ENCODE measurements around the gene NPTN. TPM values are rescaled to one million over a fixed set of nuclear protein-coding genes. Genes with fewer than 3 reads are reported as not detected.
A peak's percentile ranks its signal among the peaks of the same experiment; 100 is the strongest.

NPTN gene
- total and polyA plus RNA-seq, 2 of the 13 experiments (the other 11 are each of a cell fraction or from before 2014, with no cell fraction given): 78.0 to 110 TPM

GRCh38 chr15:73628976-73629797 lies 4.0 kb downstream of the NPTN start (continued):
- TF ChIP-seq, protein P1, sequence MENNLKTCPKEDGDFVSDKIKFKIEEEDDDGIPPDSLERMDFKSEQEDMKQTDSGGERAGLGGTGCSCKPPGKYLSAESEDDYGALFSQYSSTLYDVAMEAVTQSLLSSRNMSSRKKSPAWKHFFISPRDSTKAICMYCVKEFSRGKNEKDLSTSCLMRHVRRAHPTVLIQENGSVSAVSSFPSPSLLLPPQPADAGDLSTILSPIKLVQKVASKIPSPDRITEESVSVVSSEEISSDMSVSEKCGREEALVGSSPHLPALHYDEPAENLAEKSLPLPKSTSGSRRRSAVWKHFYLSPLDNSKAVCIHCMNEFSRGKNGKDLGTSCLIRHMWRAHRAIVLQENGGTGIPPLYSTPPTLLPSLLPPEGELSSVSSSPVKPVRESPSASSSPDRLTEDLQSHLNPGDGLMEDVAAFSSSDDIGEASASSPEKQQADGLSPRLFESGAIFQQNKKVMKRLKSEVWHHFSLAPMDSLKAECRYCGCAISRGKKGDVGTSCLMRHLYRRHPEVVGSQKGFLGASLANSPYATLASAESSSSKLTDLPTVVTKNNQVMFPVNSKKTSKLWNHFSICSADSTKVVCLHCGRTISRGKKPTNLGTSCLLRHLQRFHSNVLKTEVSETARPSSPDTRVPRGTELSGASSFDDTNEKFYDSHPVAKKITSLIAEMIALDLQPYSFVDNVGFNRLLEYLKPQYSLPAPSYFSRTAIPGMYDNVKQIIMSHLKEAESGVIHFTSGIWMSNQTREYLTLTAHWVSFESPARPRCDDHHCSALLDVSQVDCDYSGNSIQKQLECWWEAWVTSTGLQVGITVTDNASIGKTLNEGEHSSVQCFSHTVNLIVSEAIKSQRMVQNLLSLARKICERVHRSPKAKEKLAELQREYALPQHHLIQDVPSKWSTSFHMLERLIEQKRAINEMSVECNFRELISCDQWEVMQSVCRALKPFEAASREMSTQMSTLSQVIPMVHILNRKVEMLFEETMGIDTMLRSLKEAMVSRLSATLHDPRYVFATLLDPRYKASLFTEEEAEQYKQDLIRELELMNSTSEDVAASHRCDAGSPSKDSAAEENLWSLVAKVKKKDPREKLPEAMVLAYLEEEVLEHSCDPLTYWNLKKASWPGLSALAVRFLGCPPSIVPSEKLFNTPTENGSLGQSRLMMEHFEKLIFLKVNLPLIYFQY (CRISPR knock-in tag; IDR thresholded peaks at IDR 0.05; ENCODE audit: borderline replicate concordance): no peak
- TF ChIP-seq ZNF33A (CRISPR knock-in tag; IDR thresholded peaks at IDR 0.05; ENCODE audit: borderline replicate concordance) (no peak), NFIC (IDR thresholded peaks at IDR 0.05; ENCODE audit: low read length) (0 out of 2 replicates have a peak, but pooled peaks have one; percentile 35), FOXM1 (CRISPR knock-in tag; IDR thresholded peaks at IDR 0.05) (no peak), SRSF1 (optimal IDR thresholded peaks at IDR 0.05; ENCODE audit: low read depth, low read length) (no peak), ZNF367 (CRISPR knock-in tag; IDR thresholded peaks at IDR 0.05; ENCODE audit: borderline replicate concordance) (no peak), ZNF709 (CRISPR knock-in tag; IDR thresholded peaks at IDR 0.05) (no peak), GATAD2A (CRISPR knock-in tag; IDR thresholded peaks at IDR 0.05) (no peak; the same call in 1 of the 2 replicates), MTF1 (CRISPR knock-in tag; IDR thresholded peaks at IDR 0.05) (no peak), ZNF496 (CRISPR knock-in tag; IDR thresholded peaks at IDR 0.05; ENCODE audit: insufficient replicate concordance) (no peak), ZNF296 (CRISPR knock-in tag; conservative IDR thresholded peaks at IDR 0.05) (no peak), NR2C2 (CRISPR knock-in tag; IDR thresholded peaks at IDR 0.05; ENCODE audit: borderline replicate concordance) (no peak), MTA1 (CRISPR knock-in tag; IDR thresholded peaks at IDR 0.05; ENCODE audit: borderline replicate concordance) (no peak), ZNF556 (CRISPR knock-in tag; IDR thresholded peaks at IDR 0.05; ENCODE audit: borderline replicate concordance) (no peak), SSRP1 (CRISPR knock-in tag; IDR thresholded peaks at IDR 0.05) (no peak), PITX1 (CRISPR knock-in tag; IDR thresholded peaks at IDR 0.05) (no peak), MBNL3 (CRISPR knock-in tag; conservative IDR thresholded peaks at IDR 0.05) (no peak), ZNF20 (CRISPR knock-in tag; IDR thresholded peaks at IDR 0.05) (no peak), ZSCAN22 (CRISPR knock-in tag; IDR thresholded peaks at IDR 0.05) (no peak), GMEB2 (CRISPR knock-in tag; IDR thresholded peaks at IDR 0.05; ENCODE audit: low read depth) (no peak), ZNF451 (CRISPR knock-in tag; IDR thresholded peaks at IDR 0.05) (no peak)
- TF ChIP-seq, protein P2, sequence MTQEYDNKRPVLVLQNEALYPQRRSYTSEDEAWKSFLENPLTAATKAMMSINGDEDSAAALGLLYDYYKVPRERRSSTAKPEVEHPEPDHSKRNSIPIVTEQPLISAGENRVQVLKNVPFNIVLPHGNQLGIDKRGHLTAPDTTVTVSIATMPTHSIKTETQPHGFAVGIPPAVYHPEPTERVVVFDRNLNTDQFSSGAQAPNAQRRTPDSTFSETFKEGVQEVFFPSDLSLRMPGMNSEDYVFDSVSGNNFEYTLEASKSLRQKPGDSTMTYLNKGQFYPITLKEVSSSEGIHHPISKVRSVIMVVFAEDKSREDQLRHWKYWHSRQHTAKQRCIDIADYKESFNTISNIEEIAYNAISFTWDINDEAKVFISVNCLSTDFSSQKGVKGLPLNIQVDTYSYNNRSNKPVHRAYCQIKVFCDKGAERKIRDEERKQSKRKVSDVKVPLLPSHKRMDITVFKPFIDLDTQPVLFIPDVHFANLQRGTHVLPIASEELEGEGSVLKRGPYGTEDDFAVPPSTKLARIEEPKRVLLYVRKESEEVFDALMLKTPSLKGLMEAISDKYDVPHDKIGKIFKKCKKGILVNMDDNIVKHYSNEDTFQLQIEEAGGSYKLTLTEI (CRISPR knock-in tag; conservative IDR thresholded peaks at IDR 0.05): no peak

Data from HepG2 (cell line).